ENCODE measurements around the gene CLBA1. TPM values are rescaled to one million over a fixed set of nuclear protein-coding genes. Genes with fewer than 3 reads are reported as not detected.
"Not testable (repeated sequence)": the region's sequence is repeated elsewhere in the genome, so short reads cannot be mapped to it uniquely, and the experiment has no call there.

Gene CLBA1
- total RNA-seq, 4 donors from 2014 or later: 1.3 to 11.1 (median 10.1) TPM; not detected in 1

GRCh38 chr14:104948736-104949031, 36.9 kb upstream of the CLBA1 start:
- no peak overlapping the region for H3K27ac ChIP-seq
- no peaks in the 10 kb centered on the region for H3K9me3 ChIP-seq
- TF ChIP-seq CTCF (IDR thresholded peaks at IDR 0.05) (no peak), POLR2A (IDR thresholded peaks at IDR 0.05) (no peak)
- no peaks in the 10 kb centered on the region for H3K4me1 ChIP-seq
- no peaks in the 10 kb centered on the region for H3K27me3 ChIP-seq
- no peak overlapping the region for H3K4me3 ChIP-seq
- intact Hi-C loops (cut with DNase I; ENCODE audit: low total_unique reads): no loop called here
- H3K36me3 ChIP-seq: no peaks in the 10 kb centered on the region
- no peak for DNase-seq

- H3K4me1 ChIP-seq; H3K36me3 ChIP-seq; DNase-seq; H3K9me3 ChIP-seq; intact Hi-C loops (cut with DNase I; ENCODE audit: low total_unique reads); H3K27ac ChIP-seq; H3K4me3 ChIP-seq; H3K27me3 ChIP-seq: not testable (repeated sequence)
Observed at GRCh38 chr14:104949406-104949955, 36.1 kb upstream of the CLBA1 start.

GRCh38 chr14:104950021-104950420, 35.6 kb upstream of the CLBA1 start:
- DNase-seq: no peak
- TF ChIP-seq CTCF (IDR thresholded peaks at IDR 0.05) (no peak), POLR2A (IDR thresholded peaks at IDR 0.05) (no peak)
- no peak overlapping the region for H3K27ac ChIP-seq

GRCh38 chr14:104950701-104951100, 34.9 kb upstream of the CLBA1 start:
- H3K9me3 ChIP-seq; DNase-seq; H3K27ac ChIP-seq; H3K4me1 ChIP-seq; H3K27me3 ChIP-seq; intact Hi-C loops (cut with DNase I; ENCODE audit: low total_unique reads); H3K4me3 ChIP-seq; H3K36me3 ChIP-seq: not testable (repeated sequence)

More at GRCh38 chr14:104950021-104950420, 35.6 kb upstream of the CLBA1 start:
- Histone ChIP-seq H3K4me3 (no peak overlapping the region), H3K27me3 (no peaks in the 10 kb centered on the region), H3K9me3 (no peaks in the 10 kb centered on the region), H3K4me1 (no peaks in the 10 kb centered on the region), H3K36me3 (no peaks in the 10 kb centered on the region)
- intact Hi-C loops (cut with DNase I; ENCODE audit: low total_unique reads): no loop called here

- H3K27me3 ChIP-seq; H3K9me3 ChIP-seq; H3K36me3 ChIP-seq; H3K4me3 ChIP-seq; intact Hi-C loops (cut with DNase I; ENCODE audit: low total_unique reads); H3K4me1 ChIP-seq; H3K27ac ChIP-seq; DNase-seq: not testable (repeated sequence)
Observed at GRCh38 chr14:104951863-104952657, 33.5 kb upstream of the CLBA1 start.

GRCh38 chr14:104953097-104953496, 32.5 kb upstream of the CLBA1 start:
- Histone ChIP-seq H3K9me3 (no peaks in the 10 kb centered on the region), H3K27me3 (no peaks in the 10 kb centered on the region), H3K4me1 (no peaks in the 10 kb centered on the region), H3K36me3 (no peaks in the 10 kb centered on the region), H3K4me3 (no peak overlapping the region), H3K27ac (no peak overlapping the region)
- intact Hi-C loops (cut with DNase I; ENCODE audit: low total_unique reads): no loop called here
- DNase-seq: no peak
- TF ChIP-seq CTCF (IDR thresholded peaks at IDR 0.05) (no peak), POLR2A (IDR thresholded peaks at IDR 0.05) (no peak)

Measured in uterus (tissue), 4 donors.